Skeletal muscle satellite cell (primary cell): ENCODE data around the gene PUS7.

Experiments
- H3K27me3 ChIP-seq: 2 replicates; pipeline ENCODE4 v1.7.0; 2013; ENCODE audit warnings: low read length; ENCODE audit not compliant: control insufficient read depth, insufficient read depth
- H3K36me3 ChIP-seq: 2 replicates; pipeline ENCODE4 v1.7.0; 2013; ENCODE audit warnings: mild to moderate bottlenecking, control low read depth, low read length; ENCODE audit not compliant: insufficient read depth
- H3K4me1 ChIP-seq: 2 replicates; pipeline ENCODE4 v1.7.0; 2013; ENCODE audit warnings: low read length; ENCODE audit not compliant: control insufficient read depth, insufficient read depth
- H3K4me2 ChIP-seq: 2 replicates; pipeline ENCODE4 v1.7.0; 2013; ENCODE audit warnings: mild to moderate bottlenecking, low read length
- H3K4me3 ChIP-seq: 2 replicates; pipeline ENCODE4 v1.7.0; 2013; ENCODE audit warnings: low read length
- H3K9ac ChIP-seq: 2 replicates; pipeline ENCODE4 v1.7.0; 2013; ENCODE audit warnings: mild to moderate bottlenecking, low read depth, low read length, moderate library complexity
- H3K9me3 ChIP-seq: replicated peaks from 2 replicates; pipeline ENCODE4 v1.7.0; 2013; ENCODE audit warnings: mild to moderate bottlenecking, control low read depth, low read length

Gene PUS7

DNA sequence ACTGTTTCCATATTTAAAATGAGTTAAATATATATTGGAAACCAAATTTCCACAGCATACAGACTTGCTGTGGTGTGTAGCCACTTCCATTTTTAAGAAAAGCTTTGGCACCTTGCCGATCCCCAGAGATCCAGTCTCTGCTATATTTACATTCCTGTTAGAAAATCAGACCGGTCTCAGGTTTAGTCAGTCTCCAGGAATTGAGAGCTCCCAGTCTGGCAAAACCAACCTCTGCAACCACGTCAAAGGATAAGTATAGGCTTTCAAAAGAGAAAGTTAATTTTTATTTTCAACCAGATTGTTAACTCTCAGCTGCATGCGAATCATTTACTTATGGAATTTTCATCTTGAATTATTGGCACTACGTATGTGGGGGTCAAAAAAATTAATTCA is 28.2 kb downstream of the PUS7 start:
- Histone ChIP-seq H3K9me3 (no peaks in the 10 kb centered on the region), H3K4me1 (peaks cover 11% of the 10 kb centered on the region), H3K9ac (no peak overlapping the region), H3K4me3 (no peak overlapping the region), H3K36me3 (peaks cover 9% of the 10 kb centered on the region), H3K27me3 (no peaks in the 10 kb centered on the region), H3K4me2 (no peak overlapping the region)

DNA sequence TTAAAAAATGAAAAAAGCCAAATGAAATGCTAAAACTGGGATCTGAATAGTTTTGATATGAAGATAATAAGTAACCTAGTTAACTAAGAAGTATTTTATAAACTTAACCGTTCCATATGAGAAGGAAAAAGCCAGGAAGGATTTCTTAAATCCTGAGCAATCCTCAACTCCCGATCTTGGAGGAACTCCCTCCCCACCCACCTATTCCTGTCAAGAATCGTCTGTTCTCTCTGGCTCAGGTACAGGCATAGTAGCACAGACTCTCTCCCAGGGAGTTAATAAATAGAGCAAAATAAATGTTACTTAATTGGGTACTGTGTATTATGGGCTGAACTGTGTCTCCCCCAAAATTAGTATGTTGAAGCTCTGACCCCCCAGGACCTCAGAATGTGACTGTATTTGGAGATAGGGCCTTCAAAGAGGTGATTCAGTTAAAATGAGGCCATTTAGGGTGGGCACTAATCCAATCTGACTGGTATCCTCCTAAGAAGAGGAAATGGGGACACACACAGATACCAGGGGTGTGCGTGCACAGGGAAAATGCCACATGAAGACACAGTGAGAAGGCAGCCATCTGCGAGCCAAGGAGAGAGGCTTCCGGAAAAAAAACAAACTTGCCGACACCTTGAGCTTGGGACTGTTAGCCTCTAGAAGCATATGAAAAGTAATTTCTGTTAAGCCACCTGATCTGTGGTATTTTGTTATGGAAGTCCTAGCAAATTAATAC is 28.7 kb downstream of the PUS7 start:
- Histone ChIP-seq H3K4me2 (no peak overlapping the region), H3K27me3 (no peaks in the 10 kb centered on the region), H3K36me3 (peaks cover 9% of the 10 kb centered on the region), H3K9me3 (no peaks in the 10 kb centered on the region), H3K4me1 (peaks cover 12% of the 10 kb centered on the region), H3K4me3 (no peak overlapping the region), H3K9ac (no peak overlapping the region)

DNA sequence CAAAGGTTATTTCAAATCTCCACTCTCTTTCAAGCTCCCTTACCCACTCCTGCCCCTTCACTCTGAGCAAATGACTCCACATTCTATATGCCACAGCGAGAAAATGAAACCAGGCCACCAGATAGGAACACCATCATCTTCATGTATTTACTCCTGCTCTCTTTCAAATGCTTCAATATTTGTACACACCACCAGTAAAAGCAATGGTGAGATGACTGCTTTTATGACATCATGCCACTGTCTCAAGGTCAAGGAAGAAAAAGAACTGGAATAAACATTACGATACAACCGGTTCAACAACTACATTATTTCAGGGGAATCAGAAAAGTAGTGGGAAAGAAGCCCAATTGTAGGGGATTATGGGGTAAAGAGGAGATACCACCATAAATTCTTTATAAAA is 32.7 kb downstream of the PUS7 start:
- H3K9me3 ChIP-seq, result no peaks in the 10 kb centered on the region
- peaks cover 11% of the 10 kb centered on the region for H3K4me1 ChIP-seq
- H3K9ac ChIP-seq, result no peak overlapping the region
- no peak overlapping the region for H3K4me3 ChIP-seq
- no peaks in the 10 kb centered on the region for H3K27me3 ChIP-seq
- H3K4me2 ChIP-seq, result no peak overlapping the region
- peaks cover 16% of the 10 kb centered on the region for H3K36me3 ChIP-seq

DNA sequence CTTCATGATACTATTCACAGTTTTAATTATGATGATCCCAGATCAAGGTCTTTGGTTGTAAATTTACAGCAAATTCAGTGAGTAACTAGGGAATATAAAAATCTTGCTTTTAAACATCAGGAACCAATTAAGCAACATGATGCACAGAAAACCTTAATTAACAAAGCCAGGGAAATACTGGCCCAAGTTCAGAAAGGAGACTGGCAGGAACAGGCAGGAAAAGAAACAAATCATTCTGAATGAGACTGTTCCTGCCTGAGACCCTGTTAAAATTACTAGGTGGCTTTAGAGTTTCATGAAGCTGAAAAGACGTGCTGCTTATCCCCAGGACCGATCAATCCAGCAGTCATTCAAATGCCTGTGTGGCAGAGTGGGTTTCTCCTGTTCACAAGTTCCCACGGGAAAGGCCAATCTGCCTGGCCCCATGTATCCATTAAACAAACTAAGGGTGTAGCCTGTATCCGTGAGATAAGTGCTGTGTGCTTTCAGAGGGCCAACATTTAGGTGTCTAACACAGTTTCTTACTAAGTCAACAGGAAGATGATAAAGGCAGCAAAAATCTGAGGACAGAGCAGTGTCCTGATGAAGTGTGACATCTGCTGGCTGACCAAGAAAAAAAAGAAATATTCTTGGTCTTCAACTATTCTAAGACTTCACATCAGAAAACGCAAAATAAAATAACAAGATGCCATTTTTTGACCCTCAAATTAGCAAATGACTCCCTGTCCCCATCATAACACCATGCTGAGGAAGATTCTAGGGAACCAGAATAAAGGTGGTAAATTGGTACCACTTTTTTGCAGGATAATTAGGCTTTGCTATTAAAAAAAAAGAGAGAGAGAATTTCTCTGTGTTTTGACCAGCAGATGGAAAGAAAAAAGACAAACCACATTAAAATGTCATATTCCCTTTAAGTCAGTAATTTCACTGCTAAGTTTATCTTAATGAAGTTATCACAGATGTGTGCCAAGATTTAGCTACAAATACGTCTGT is 34.2 kb downstream of the PUS7 start:
- Histone ChIP-seq H3K4me2 (peak overlapping the region; percentile 70), H3K9ac (peak overlapping the region; percentile 73), H3K36me3 (peaks cover 6% of the 10 kb centered on the region), H3K4me1 (peaks cover 11% of the 10 kb centered on the region), H3K4me3 (peak overlapping the region; percentile 15), H3K9me3 (no peaks in the 10 kb centered on the region), H3K27me3 (no peaks in the 10 kb centered on the region)

DNA sequence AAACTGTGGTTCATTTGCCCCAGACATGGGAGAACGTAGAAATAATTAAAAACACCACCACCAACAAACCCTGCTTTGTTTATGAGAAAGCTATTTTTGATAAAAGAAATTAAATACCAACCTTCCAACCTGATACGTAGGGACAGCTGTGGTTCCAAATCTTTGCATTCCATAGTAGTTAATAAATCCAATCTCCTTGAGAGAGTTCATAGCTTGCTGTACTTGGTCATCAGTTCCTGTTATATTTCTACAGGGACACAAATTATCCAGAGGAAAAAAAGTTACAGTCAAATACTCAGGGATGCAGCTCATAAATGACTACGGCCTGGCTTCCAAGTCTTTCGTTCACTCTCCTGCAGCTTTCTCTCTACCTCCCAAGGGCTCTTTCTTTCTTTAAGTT is 41.1 kb downstream of the PUS7 start:
- no peak overlapping the region for H3K4me3 ChIP-seq
- H3K9ac ChIP-seq, result no peak overlapping the region
- H3K27me3 ChIP-seq, result no peaks in the 10 kb centered on the region
- no peak overlapping the region for H3K4me2 ChIP-seq
- no peaks in the 10 kb centered on the region for H3K4me1 ChIP-seq
- no peaks in the 10 kb centered on the region for H3K9me3 ChIP-seq
- H3K36me3 ChIP-seq, result peaks cover 16% of the 10 kb centered on the region

DNA sequence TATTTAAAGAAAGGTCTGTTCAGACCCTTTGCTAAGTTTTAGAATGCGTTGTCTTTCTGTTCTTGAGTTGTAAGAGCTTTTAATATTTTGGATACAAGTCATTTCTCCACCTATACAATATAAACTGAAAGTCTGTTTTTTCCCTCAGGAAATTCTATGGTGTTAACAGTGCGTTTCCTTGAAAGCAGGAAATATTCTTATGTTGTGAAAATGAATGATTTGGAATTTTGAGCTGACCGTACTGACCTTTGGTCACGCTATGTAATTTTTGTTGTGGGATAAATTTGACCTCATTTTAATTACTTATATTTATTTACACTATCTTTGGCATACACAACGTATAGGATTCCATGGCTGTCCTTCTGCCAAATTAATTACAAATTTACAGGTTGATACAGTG is 43.5 kb downstream of the PUS7 start:
- Histone ChIP-seq H3K4me3 (no peak overlapping the region), H3K36me3 (peaks cover 16% of the 10 kb centered on the region), H3K9ac (no peak overlapping the region), H3K27me3 (no peaks in the 10 kb centered on the region), H3K4me1 (peaks cover 2% of the 10 kb centered on the region), H3K9me3 (no peaks in the 10 kb centered on the region), H3K4me2 (no peak overlapping the region)

DNA sequence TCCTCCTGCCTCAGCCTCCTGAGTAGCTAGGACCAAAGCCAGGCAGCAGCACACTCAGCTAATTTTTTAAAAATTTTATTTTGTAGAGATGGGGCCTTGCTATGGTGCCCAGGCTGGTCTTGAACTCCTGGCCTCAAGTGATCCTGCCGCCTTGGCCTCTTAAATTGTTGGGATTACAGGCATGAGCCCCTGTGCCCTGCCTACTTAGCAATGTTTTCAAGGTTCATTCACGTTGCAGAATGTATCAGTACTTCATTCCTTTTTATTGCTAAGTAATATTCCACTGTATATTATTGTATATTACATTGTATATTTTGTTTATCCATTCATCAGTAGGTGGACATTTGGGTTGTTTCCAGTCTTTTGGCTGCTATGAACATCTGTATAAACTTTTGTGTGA is 44.2 kb downstream of the PUS7 start:
- no peaks in the 10 kb centered on the region for H3K27me3 ChIP-seq
- no peaks in the 10 kb centered on the region for H3K9me3 ChIP-seq
- no peak overlapping the region for H3K4me3 ChIP-seq
- H3K4me2 ChIP-seq, result no peak overlapping the region
- no peak overlapping the region for H3K9ac ChIP-seq
- H3K4me1 ChIP-seq, result peaks cover 9% of the 10 kb centered on the region
- peaks cover 16% of the 10 kb centered on the region for H3K36me3 ChIP-seq

DNA sequence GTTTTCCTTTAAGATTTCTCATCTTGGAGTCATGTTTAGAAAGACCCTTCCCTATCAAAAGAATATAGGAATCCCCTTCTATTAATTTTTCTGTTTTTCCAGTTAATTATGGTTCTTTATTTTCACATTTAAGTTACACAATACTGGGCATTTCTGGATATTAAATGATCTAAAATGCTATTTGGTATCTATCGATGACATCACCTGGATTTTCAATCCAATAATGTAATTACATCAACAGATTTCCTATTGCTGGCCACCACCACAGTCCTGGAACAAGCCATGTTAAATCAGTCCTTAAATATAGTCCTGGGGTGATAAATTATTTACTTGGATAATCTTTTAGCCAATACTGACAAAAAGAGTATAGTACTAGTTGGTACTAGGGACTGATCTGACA is 48.0 kb downstream of the PUS7 start:
- H3K4me3 ChIP-seq, result no peak overlapping the region
- no peaks in the 10 kb centered on the region for H3K9me3 ChIP-seq
- H3K27me3 ChIP-seq, result no peaks in the 10 kb centered on the region
- no peak overlapping the region for H3K9ac ChIP-seq
- peaks cover 10% of the 10 kb centered on the region for H3K4me1 ChIP-seq
- peaks cover 17% of the 10 kb centered on the region for H3K36me3 ChIP-seq
- no peak overlapping the region for H3K4me2 ChIP-seq

DNA sequence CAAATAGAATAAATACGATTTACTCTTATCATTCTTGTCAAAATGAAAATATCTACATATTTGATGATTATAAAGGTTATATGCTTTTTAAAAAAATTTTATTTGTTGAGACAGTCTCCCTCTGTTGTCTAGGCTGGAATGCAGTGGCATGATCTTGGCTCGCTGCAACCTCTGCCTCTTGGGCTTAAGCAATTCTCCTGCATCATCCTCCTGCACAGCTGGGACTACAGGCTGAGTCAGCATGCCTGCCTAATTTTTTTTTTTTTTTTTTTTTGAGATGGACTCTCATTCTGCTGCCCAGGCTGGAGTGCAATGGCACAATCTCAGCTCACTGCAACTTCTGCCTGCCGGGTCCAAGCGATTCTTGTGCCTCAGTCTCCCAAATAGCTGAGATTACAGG is 48.9 kb downstream of the PUS7 start:
- Histone ChIP-seq H3K36me3 (peaks cover 17% of the 10 kb centered on the region), H3K4me3 (no peak overlapping the region), H3K4me1 (peaks cover 10% of the 10 kb centered on the region), H3K9ac (no peak overlapping the region), H3K9me3 (no peaks in the 10 kb centered on the region), H3K27me3 (no peaks in the 10 kb centered on the region), H3K4me2 (no peak overlapping the region)

DNA sequence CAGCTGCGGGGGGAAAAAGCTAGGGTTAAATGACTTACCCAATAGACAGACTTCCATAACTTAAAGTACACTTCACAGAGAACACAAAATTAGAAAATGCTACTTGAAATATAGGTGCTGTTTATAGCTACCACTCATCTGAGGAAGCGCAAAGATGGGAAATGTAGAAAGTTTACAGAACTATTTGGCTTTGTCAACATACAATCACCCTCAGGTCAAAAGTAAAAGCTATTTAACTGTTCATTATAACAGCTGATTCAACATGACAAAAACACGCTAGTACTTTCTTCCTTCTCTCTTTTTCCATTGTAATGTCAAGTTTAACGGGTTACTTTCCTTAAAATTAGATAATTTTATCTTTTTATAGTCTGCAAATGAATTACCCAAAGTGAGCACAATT is 51.2 kb downstream of the PUS7 start:
- no peak overlapping the region for H3K4me2 ChIP-seq
- H3K4me3 ChIP-seq, result no peak overlapping the region
- H3K9ac ChIP-seq, result no peak overlapping the region
- no peaks in the 10 kb centered on the region for H3K9me3 ChIP-seq
- H3K27me3 ChIP-seq, result no peaks in the 10 kb centered on the region
- H3K36me3 ChIP-seq, result peaks cover 15% of the 10 kb centered on the region
- peaks cover 10% of the 10 kb centered on the region for H3K4me1 ChIP-seq

DNA sequence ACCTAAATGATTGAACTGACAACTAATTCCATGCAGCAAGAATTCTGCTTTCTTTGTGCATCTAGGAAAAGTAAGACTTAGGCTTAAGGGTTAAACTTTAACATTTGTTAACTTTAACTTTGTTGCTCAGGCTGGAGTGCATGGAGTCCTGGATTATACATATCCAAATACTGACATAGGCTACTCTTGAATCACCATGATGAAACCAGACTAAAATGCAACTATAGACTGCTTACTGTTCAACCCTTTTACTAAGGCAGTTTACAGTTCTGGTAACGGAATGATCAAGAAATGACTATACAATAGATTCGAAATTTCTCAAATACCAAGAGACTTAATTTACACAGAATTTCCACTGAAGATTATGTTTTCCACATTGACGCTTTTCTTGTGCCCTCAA is 52.0 kb downstream of the PUS7 start:
- Histone ChIP-seq H3K4me3 (no peak overlapping the region), H3K9me3 (no peaks in the 10 kb centered on the region), H3K4me1 (peaks cover 10% of the 10 kb centered on the region), H3K36me3 (peaks cover 15% of the 10 kb centered on the region), H3K27me3 (no peaks in the 10 kb centered on the region), H3K4me2 (no peak overlapping the region), H3K9ac (no peak overlapping the region)
